Subcutaneous preadipocyte (primary cell): ENCODE data around the gene DPY19L3. TPM values are rescaled to one million over a fixed set of nuclear protein-coding genes. Genes with fewer than 3 reads are reported as not detected.

ENCODE experiments used
- total RNA-seq: library from RNA; depleted of rRNA; stranded (reverse); fragments of >200 nt; gene quantifications from 2 replicates; pipeline ENCODE4 v1.2.3, GENCODE V29; 2012

Gene DPY19L3
- 33.4 and 36.6 TPM in 2 replicates for total RNA-seq

DNA sequence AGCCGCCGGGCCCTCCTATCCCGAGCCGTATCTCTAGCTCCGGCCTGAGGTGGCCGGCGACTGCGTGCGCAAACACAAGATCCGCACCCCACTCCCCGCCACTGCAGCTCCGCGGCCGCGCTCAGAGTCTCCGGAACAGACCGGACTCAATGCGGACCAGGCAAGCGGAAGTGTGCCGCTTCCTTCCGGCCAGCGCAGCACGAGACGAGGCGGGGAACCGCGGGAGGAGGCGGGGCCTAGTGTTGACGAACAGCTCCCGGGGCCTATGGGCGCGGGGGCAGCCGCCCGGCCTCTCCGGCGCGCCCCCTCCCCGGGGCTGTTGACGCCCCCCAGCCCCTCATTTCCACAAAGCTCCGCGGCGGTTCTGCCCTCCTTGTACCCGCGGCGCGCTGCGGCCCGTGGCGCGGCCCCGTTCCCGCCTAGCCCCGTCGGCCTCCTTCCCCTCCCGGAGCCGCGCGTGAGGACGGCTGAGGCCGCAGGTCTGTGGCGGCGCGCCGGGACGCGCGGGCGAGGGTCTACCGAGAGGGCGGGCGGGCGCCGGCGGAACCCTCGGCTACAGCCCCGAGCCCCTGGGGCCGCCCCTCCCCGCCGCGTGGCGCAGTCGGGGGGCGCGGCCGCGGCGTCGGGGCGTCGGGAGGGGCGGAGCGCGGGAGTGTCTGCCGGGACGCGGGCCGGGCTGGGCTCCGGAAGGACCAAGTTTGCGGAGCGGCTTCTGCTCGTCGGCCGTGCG lies at the start of gene DPY19L3:
TSS of gene DPY19L3 (plus strand) at position 340 of the 730 bp plus-strand sequence. CDS start 2,484 bp downstream, outside the sequence.

Other genes with a start within 250 kb of the DPY19L3 start
- gene ZNF507, start 60.2 kb upstream of the DPY19L3 start, total RNA-seq: 9.9 and 12.9 TPM in 2 replicates
- 80.9 and 114 TPM in 2 replicates for gene PDCD5, start 175.4 kb downstream of the DPY19L3 start, total RNA-seq